Ishikawa (cell line): ENCODE data around the gene PSMD5.

Experiments
- FOXM1 ChIP-seq: IDR thresholded peaks from 2 replicates; pipeline ENCODE4 v1.6.1; 2012; ENCODE audit warnings: low read depth, borderline replicate concordance
- ZBTB7A ChIP-seq: IDR thresholded peaks from 2 replicates; pipeline ENCODE4 v1.6.1; 2012; ENCODE audit warnings: low read depth

DNA sequence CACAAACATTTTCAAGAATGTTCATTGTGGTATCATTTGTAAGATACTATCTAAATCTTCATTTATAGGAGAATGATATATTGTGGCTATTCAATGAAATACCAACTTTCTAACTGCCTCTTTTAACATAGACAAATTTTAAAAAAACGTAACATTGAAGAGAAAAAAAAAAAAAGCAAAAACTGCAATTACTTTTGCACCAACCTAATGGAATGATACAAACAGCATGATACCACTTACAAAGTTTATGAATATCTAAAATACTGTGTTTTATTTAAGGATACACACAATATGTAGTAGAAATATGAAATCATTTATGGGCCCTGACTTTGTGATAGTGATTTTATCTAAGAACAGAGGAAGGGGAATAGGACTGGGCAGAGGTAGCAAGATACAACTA lies 24.1 kb downstream of the PSMD5 start:
- TF ChIP-seq ZBTB7A (no peak), FOXM1 (no peak)
